KBM-7 (cell line): ENCODE measurements around the gene KRTAP5-8.
"Not testable (repeated sequence)": the region's sequence is repeated elsewhere in the genome, so short reads cannot be mapped to it uniquely, and the experiment has no call there.

Experiments
- DNase-seq: peaks from one replicate; pipeline ENCODE4 v3.0.0-alpha.2; 2015
- in situ Hi-C: fragments of 300-500 bp; cut with MboI; formaldehyde crosslinking; loops from 2 replicates; pipeline ENCODE4 v1.14.3; 2020; ENCODE audit warnings: low sequenced_read_pairs, low pct_unique_long_range_greater_than_20kb, mixed read lengths

The KRTAP5-8 gene

GRCh38 chr11:71540521-71541304, 2.9 kb downstream of the KRTAP5-8 start:
- DNase-seq, in situ Hi-C loops: not testable (repeated sequence)

DNA sequence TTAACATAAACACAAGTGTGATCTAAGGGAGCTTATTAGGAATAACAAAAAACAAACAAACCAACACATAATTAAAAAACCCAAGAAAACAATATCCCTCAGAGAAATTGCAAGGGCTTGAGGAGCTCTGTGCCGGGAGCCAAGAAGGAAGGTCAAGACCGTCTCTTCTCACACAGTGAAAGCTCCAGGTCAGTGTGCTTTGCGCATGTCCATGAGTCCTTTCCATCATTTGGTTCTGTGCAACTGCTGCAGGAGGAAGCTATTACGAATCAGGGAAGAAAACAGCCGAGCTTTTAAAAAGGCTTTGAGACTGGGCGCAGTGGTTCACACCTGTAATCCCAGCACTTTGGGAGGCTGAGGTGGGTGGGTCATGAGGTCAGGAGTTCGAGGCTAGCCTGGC, 4.6 kb downstream of the KRTAP5-8 start:
- in situ Hi-C loops: no loop called here
- DNase-seq: no peak

GRCh38 chr11:71542879-71543777, 5.3 kb downstream of the KRTAP5-8 start:
- in situ Hi-C loops: no loop called here
- DNase-seq: no peak

GRCh38 chr11:71543866-71544265, 6.0 kb downstream of the KRTAP5-8 start:
- in situ Hi-C loops: no loop called here
- peak; percentile 81 for DNase-seq

- DNase-seq: no peak
- in situ Hi-C loops: no loop called here
These were observed 6.8 kb downstream of the KRTAP5-8 start for GRCh38 chr11:71544525-71545214.

- DNase-seq: no peak
- in situ Hi-C loops: no loop called here
These were observed 7.7 kb downstream of the KRTAP5-8 start for GRCh38 chr11:71545405-71545966.

- no peak for DNase-seq
- in situ Hi-C loops: no loop called here
These were observed 10.3 kb downstream of the KRTAP5-8 start, which contains the start of gene KRTAP5-9 for GRCh38 chr11:71548120-71548519. Gene KRTAP5-9, plus strand, starts transcription at chr11:71548420. Its CDS starts 238 bp downstream, at chr11:71548658.

DNA sequence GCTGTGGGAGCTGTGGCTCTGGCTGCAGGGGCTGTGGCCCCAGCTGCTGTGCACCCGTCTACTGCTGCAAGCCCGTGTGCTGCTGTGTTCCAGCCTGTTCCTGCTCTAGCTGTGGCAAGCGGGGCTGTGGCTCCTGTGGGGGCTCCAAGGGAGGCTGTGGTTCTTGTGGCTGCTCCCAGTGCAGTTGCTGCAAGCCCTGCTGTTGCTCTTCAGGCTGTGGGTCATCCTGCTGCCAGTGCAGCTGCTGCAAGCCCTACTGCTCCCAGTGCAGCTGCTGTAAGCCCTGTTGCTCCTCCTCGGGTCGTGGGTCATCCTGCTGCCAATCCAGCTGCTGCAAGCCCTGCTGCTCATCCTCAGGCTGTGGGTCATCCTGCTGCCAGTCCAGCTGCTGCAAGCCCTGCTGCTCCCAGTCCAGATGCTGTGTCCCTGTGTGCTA, 10.9 kb downstream of the KRTAP5-8 start:
- no peak for DNase-seq
- in situ Hi-C loops: no loop called here

- in situ Hi-C loops: no loop called here
- DNase-seq: peak; percentile 40
These were observed 13.9 kb downstream of the KRTAP5-8 start for GRCh38 chr11:71551711-71552110.

DNA sequence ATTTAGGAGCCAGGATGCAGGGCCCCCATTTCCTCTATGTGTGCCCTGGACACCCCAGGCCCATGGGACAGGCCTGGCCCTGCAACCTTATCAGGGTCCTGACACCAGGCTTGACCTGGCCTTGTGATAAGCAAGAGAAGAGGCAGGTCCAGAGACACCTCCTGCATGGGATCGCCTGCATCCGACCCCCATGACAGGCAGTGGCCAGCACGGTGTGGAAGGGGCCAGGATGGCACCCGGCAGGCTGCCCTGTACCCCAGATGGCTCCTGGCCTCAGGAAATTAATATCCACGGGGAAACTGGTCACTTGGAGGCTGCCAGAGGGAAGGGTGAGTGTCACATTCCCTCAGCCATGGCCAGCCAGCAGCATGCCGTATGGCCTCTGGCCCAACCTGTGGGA, 17.2 kb downstream of the KRTAP5-8 start:
- DNase-seq: no peak

GRCh38 chr11:71555508-71555907, 17.7 kb downstream of the KRTAP5-8 start:
- DNase-seq: no peak
- in situ Hi-C loops: no loop called here

More for the DNA sequence above, 17.2 kb downstream of the KRTAP5-8 start:
- in situ Hi-C loops: no loop called here

GRCh38 chr11:71556018-71556417, 18.2 kb downstream of the KRTAP5-8 start:
- in situ Hi-C loops: no loop called here
- DNase-seq: no peak

- DNase-seq: no peak
- in situ Hi-C loops: no loop called here
These were observed 19.4 kb downstream of the KRTAP5-8 start for GRCh38 chr11:71557257-71557656.

DNA sequence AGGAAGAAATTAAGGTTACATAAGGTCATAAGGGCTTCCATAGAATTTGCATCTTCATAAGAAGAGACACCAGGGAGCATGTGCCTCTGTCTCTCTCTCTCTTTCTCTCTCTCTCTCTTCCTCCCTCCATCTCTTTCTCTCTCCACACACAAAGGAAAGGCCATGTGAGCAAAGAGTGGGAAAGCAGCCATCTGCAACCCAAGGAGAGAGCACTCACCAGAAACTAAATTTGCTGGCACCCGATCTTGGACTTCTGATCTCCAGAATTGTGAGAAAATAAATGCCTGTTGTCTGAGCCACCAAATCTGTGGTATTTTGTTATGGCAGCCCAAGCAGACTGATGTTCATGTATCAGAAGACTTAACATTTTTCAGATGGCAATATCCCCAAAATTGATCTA, 21.2 kb downstream of the KRTAP5-8 start:
- in situ Hi-C loops: no loop called here
- no peak for DNase-seq

- no peak for DNase-seq
- in situ Hi-C loops: no loop called here
These were observed 24.3 kb downstream of the KRTAP5-8 start for GRCh38 chr11:71562120-71562519.

DNA sequence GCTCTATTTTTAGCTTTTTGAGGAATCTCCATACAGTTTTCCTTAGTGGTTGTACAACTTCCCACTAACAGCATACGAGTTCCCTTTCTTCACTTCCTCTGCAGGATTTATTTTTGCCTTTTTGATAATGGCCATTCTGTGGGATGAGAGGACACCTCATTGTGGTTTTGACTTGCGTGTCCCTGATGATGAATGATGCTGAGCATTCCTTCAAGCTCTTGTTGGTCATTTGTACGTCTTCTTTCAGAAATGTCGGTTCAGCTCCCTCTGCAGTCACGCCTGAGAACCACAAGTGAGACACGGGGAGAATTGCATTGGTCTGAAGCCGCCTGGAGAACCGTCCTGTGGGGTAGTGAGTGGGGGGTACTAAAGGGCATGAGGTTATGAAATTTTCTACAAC, 25.6 kb downstream of the KRTAP5-8 start:
- peak; percentile 70 for DNase-seq
- in situ Hi-C loops: no loop called here

- in situ Hi-C loops: no loop called here
- no peak for DNase-seq
These were observed 26.6 kb downstream of the KRTAP5-8 start for GRCh38 chr11:71564430-71564829.

GRCh38 chr11:71565263-71565662, 27.4 kb downstream of the KRTAP5-8 start, which contains the start of gene KRTAP5-10:
Gene KRTAP5-10, plus strand, starts transcription at chr11:71565563. Its CDS starts 25 bp downstream, at chr11:71565588.
- in situ Hi-C loops: no loop called here
- no peak for DNase-seq

GRCh38 chr11:71566081-71566620, 28.3 kb downstream of the KRTAP5-8 start:
- in situ Hi-C loops: no loop called here
- no peak for DNase-seq
